Germinal center (tissue), 1 donor: Measurements from ENCODE around the gene KCTD19.

Experiments used
- DNase-seq: peaks from one replicate; pipeline ENCODE4 v3.0.0; 2012; ENCODE audit warnings: mixed read lengths, low spot score

KCTD19 gene

GRCh38 chr16:67283039-67283825, 43.3 kb downstream of the KCTD19 start:
- DNase-seq: no peak

GRCh38 chr16:67282447-67282805, 44.1 kb downstream of the KCTD19 start:
- no peak for DNase-seq

GRCh38 chr16:67281536-67282446, 44.8 kb downstream of the KCTD19 start:
- no peak for DNase-seq

- DNase-seq: no peak
These were observed 46.2 kb downstream of the KCTD19 start for GRCh38 chr16:67280090-67281015.

DNA sequence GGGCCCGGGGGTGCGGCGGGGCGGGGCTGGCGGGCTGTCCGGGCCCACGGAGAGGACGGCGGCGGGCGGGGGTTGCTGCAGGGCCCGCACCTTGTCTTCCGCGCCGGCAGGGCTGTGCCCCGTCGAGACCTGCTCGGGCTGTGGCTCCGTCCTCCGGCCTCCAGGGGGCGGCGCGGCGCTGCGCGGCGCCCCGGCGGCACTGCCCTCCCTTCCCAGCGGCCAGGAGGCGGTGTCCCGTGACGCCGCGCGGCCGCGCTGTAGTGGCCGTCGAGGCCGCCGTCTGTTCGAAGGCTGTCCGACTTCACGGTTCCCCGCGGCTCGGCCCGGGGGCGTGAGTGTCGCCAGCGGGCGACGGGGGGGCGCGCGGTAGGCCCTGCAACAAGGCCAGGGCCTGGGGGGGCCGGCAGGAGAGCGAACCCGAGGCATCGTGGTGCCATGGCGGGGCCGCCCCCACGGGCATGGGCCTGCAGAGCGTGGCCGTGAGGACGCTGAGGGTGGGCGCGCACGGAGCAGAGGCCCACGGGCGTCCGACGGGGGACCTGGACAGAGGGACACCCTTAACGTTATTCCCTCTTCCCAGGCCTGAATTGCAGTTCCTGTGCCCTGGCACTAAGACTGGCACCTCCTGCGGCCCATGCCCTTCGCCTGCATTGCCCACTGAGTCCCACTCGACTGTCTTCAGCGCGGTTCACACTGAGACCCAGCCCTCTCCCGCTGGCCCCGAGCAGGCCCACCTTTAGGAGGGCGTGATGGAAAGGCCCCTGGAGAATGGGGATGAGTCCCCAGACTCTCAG, 47.0 kb downstream of the KCTD19 start, which contains the start of gene PLEKHG4:
Gene PLEKHG4 (plus strand): TSS at position 237 of the 794 bp plus-strand sequence. CDS start 513 bp downstream, at position 750.
- DNase-seq: peak; percentile 91

- peak; percentile 72 for DNase-seq
These were observed 47.7 kb downstream of the KCTD19 start for GRCh38 chr16:67278773-67279295.

DNA sequence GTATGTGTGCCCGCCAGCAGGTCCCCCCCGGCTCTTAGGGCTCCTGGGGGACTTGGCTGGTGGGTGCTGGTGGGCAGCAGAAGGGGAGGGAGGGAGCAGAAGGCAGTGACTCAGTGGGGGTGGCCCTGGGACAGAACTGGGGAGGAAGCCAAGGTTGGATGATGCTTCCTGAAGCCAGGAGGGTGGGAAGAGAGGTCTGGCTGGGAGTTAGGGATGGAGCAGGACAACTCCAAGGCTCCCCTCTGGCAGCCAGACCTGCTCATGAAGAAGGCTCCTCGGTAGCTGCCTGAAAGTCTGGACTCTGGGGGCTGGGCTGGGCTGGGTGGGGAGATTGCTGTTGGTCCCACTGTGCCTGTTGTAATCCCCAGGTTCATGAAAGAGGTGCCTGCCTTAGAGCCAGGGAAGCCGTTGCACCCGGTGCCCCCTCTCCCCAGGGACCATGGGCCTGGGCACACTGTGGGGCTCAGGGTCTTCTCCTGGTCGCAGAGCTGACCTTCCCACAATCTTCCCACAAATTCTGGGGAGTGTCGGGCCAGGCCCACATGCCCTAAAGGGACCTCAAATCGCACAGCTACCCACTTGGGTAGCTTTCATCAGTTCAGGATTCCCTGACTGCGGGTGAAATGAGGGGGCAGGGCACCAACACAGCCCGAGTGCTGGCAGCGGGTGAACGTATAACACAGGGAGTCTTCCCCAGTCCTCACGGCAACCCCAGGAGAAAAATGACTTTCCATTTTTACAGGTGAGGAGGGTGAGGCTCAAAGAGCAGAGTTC, 48.4 kb downstream of the KCTD19 start:
- DNase-seq: no peak

GRCh38 chr16:67277294-67277998, 49.1 kb downstream of the KCTD19 start:
- no peak for DNase-seq

GRCh38 chr16:67275321-67275720, 51.2 kb downstream of the KCTD19 start:
- DNase-seq: no peak

DNA sequence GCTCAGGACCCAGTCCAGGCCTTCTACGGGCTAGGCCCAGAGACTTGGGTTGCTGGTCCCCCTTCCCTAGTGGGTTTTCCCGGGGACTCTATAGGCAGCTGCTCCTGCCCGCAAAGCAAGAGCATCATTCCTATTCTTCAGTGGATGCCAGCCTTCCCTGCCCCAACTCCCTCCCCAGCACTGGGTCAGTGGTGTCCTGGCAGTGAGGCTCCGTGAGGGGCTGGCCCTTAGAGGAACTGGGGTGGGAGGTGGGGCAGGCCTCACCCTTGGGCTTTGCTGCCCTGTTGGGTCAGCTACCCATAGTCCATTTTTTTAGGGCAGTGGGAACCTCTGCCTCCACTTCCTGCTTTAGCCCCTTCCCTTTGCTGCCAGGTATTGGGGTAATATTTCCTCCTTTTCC, 55.1 kb downstream of the KCTD19 start:
- DNase-seq: no peak

DNA sequence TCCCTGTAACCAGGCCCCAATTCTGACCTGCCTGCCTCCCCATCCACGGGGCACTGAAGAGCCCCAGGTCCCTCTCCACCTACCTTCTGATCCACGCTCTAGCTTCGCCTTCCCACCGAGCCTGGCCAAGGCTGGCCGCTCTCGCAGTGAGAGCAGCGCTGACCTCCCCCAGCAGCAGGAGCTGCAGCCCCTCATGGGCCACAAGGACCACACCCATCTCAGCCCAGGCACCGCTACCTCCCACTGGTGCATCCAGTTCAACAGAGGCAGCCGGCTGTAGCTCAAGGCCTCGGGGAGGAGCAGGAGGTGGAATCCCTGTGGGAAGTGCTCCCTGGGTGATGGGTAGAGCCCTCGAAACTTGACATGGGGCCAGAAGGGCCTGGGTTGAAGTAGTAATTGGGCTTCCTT, 55.6 kb downstream of the KCTD19 start:
- DNase-seq: no peak

- DNase-seq: no peak
These were observed 56.8 kb downstream of the KCTD19 start for GRCh38 chr16:67269766-67270165.

GRCh38 chr16:67268136-67268579, 58.4 kb downstream of the KCTD19 start:
- DNase-seq: no peak

GRCh38 chr16:67265834-67266233, 60.7 kb downstream of the KCTD19 start:
- no peak for DNase-seq

- no peak for DNase-seq
These were observed 61.7 kb downstream of the KCTD19 start for GRCh38 chr16:67264866-67265265.

- no peak for DNase-seq
These were observed 62.3 kb downstream of the KCTD19 start for GRCh38 chr16:67264277-67264676.

GRCh38 chr16:67263201-67263600, 63.3 kb downstream of the KCTD19 start:
- no peak for DNase-seq

DNA sequence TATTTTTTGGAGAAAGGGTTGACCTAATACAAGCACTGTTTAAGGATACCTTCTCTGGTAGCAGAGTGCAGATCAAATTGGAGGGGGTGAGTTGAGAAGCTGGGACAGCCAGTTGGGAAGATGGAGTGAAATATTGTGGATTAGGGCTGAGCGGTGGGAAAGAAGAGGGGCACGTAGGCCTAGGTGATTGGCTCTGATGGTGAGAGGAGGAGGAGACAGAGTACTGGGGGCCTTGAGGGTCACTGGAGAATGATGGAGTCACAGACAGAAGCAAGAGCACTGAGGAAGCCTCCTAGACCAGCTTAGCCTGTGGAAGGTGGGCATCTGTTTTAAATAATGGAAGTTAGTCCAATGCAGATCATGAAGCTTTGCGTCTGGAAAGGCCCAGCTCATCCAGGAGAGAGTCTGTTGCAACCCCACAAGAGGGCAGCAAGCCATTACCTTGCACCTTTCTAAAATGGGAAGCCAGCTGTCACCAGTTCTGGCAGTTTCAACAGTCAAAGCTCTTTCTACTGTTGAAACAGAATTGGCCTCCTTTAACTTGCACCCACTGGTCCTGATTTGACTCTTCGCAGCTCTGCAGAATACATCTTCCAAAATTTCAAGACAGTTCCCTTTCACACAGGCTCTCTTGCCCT, 66.0 kb downstream of the KCTD19 start:
- DNase-seq: no peak

DNA sequence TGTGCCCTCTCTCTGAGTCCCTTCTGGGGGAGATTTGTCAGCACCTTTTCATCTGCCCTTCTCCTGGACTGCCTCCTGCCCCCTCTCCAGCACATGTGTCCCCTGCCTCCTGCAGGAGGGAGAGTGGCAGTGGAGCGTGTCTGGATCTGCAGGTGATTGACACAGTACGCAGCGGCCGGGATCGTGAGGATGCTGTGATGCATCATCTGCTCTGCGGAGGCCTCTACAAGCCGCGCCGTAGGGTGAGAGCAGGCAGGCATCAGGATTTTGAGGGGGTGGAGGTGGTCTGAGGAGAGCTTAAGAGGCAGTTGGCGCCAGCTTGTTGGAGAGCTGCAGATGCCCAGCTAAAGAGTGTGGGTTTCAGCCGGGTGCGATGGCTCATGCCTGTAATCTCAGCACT, 66.8 kb downstream of the KCTD19 start:
- no peak for DNase-seq
